Sigmoid colon (tissue), 4 donors: ENCODE results near the gene VMP1.

Experiments used
- EP300 ChIP-seq, 4 donors: sonication (generic); formaldehyde crosslinking; IDR thresholded peaks; one replicate each; pipeline ENCODE4 v1.6.1; 2017; ENCODE audit warnings: antibody characterized with exemption in 4 of 4
- POLR2AphosphoS5 ChIP-seq, 4 donors: sonication (generic); formaldehyde crosslinking; IDR thresholded peaks; one replicate each; pipeline ENCODE4 v1.6.1; 2017; ENCODE audit warnings: antibody characterized with exemption in 4 of 4
- TF ChIP-seq, protein P1 (sequence below), 4 experiments: fragments of 450-650 bp in 3 of 4; fragments of 200-600 bp in 1 of 4; IDR thresholded peaks; one replicate each; pipeline ENCODE4 v1.5.1; 2016 to 2019; ENCODE audit warnings: antibody characterized with exemption in 4 of 4, mild to moderate bottlenecking in 3 of 4, moderate library complexity in 2 of 4

DNA sequence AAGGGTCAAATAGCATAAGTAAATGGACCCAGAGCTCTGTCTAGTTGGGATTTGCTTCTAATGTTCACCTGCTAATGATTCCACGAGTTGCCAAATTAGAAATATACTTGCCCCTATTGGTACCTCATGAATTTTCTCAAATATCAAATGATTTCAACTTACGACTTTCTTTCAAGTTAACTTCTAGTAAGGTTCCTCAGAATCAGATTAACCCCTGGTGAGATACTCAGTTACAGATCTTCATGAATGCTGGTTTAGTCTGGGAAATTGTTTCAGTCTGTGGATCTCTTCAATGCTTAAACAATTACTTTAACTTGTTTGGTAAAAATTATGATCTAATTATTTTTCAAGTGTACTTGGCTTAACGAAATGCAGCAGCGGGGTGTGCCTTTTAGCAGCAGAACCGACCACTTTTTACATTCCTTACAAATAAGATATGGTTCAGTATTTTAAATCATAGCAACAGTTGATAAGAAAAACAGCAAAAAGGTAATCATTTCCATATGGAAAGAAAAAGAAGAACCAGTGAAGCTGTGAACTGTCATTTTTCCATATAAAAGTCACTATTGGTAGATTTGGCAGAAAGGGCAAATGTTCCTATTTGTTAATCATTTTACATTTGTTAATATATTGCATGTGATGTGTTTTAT, 150.8 kb downstream of the VMP1 start:
- TF ChIP-seq, protein P1, sequence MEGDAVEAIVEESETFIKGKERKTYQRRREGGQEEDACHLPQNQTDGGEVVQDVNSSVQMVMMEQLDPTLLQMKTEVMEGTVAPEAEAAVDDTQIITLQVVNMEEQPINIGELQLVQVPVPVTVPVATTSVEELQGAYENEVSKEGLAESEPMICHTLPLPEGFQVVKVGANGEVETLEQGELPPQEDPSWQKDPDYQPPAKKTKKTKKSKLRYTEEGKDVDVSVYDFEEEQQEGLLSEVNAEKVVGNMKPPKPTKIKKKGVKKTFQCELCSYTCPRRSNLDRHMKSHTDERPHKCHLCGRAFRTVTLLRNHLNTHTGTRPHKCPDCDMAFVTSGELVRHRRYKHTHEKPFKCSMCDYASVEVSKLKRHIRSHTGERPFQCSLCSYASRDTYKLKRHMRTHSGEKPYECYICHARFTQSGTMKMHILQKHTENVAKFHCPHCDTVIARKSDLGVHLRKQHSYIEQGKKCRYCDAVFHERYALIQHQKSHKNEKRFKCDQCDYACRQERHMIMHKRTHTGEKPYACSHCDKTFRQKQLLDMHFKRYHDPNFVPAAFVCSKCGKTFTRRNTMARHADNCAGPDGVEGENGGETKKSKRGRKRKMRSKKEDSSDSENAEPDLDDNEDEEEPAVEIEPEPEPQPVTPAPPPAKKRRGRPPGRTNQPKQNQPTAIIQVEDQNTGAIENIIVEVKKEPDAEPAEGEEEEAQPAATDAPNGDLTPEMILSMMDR (IDR thresholded peaks at IDR 0.05), result no peak
- TF ChIP-seq EP300 (IDR thresholded peaks at IDR 0.05), result no peak
- no peak for TF ChIP-seq POLR2AphosphoS5 (IDR thresholded peaks at IDR 0.05)
